Smooth muscle cell (in vitro differentiated cells): ENCODE measurements around the gene ISCA1. TPM values are rescaled to one million over a fixed set of nuclear protein-coding genes. Genes with fewer than 3 reads are reported as not detected.

Source experiments
- DNase-seq: peaks from one replicate; lab custom pipeline; 2025; ENCODE audit not compliant: unreplicated experiment; lab: John Stamatoyannopoulos, UW
- H2AFZ ChIP-seq: fragments of 200-600 bp; sonication (generic); 2 replicates; pipeline ENCODE4 v1.6.0; 2016; ENCODE audit warnings: antibody characterized with exemption, low read depth, mild to moderate bottlenecking
- H3F3A ChIP-seq: fragments of 200-600 bp; sonication (generic); 2 replicates; pipeline ENCODE4 v1.6.0; 2017; ENCODE audit warnings: antibody characterized with exemption, low read depth
- H3K27ac ChIP-seq: fragments of 200-600 bp; sonication (generic); 2 replicates; pipeline ENCODE4 v1.5.1; 2016; ENCODE audit warnings: low read depth, mild to moderate bottlenecking
- H3K27me3 ChIP-seq: fragments of 200-600 bp; sonication (generic); 2 replicates; pipeline ENCODE4 v1.6.1; 2016; ENCODE audit warnings: low read depth, mild to moderate bottlenecking
- H3K36me3 ChIP-seq: fragments of 200-600 bp; sonication (generic); 2 replicates; pipeline ENCODE4 v1.5.1; 2016; ENCODE audit warnings: low read depth
- H3K4me1 ChIP-seq: fragments of 200-600 bp; sonication (generic); 2 replicates; pipeline ENCODE4 v1.5.1; 2016; ENCODE audit warnings: low read depth
- H3K4me2 ChIP-seq: fragments of 200-600 bp; sonication (generic); 2 replicates; pipeline ENCODE4 v1.6.0; 2016; ENCODE audit warnings: mild to moderate bottlenecking
- H3K4me3 ChIP-seq: fragments of 200-600 bp; sonication (generic); 2 replicates; pipeline ENCODE4 v1.5.1; 2016; ENCODE audit warnings: mild to moderate bottlenecking
- H3K79me2 ChIP-seq: fragments of 200-600 bp; sonication (generic); 2 replicates; pipeline ENCODE4 v1.6.0; 2016; ENCODE audit warnings: low read depth, mild to moderate bottlenecking
- H3K9ac ChIP-seq: fragments of 200-600 bp; sonication (generic); 2 replicates; pipeline ENCODE4 v1.6.0; 2016; ENCODE audit warnings: low read depth
- H3K9me3 ChIP-seq: fragments of 200-600 bp; sonication (generic); replicated peaks from 2 replicates; pipeline ENCODE4 v1.5.1; 2016; ENCODE audit warnings: low read depth
- H4K20me1 ChIP-seq: fragments of 200-600 bp; sonication (generic); 2 replicates; pipeline ENCODE4 v1.6.0; 2016; ENCODE audit warnings: low read depth
- WGBS: methylation state at CpG from one replicate; pipeline ENCODE4 v1.1.7; 2016; ENCODE audit warnings: low lambda C conversion rate; 5-methylcytosine and 5-hydroxymethylcytosine counted together
- polyA plus RNA-seq: library from polyadenylated mRNA; unstranded; fragments of >200 nt; fragmentation: Nextera tagmentation; extraction: Ambion mirVana; gene quantifications from 2 replicates; pipeline ENCODE4 v1.2.1, GENCODE V29; 2016
- total RNA-seq: library from RNA; depleted of rRNA; stranded (reverse); fragments of >200 nt; gene quantifications from 2 replicates; pipeline ENCODE4 v1.2.3, GENCODE V29; 2014
- TF ChIP-seq, protein P1 (sequence below): fragments of 200-600 bp; sonication (generic); IDR thresholded peaks from 2 replicates; pipeline ENCODE4 v1.5.1; 2017; ENCODE audit warnings: borderline replicate concordance, mild to moderate bottlenecking, antibody characterized with exemption; ENCODE audit not compliant: insufficient read depth, poor library complexity, severe bottlenecking

Gene ISCA1
- total and polyA plus RNA-seq, 2 experiments from 2014 or later = 19.8 to 38.9 TPM

- Histone ChIP-seq H3F3A (no peaks in the 10 kb centered on the region), H3K36me3 (no peaks in the 10 kb centered on the region), H3K9ac (no peak overlapping the region), H3K79me2 (peaks cover 6% of the 10 kb centered on the region), H3K27me3 (no peaks in the 10 kb centered on the region), H3K4me1 (no peaks in the 10 kb centered on the region), H3K27ac (no peak overlapping the region), H2AFZ (no peak overlapping the region), H3K4me3 (no peak overlapping the region), H3K9me3 (no peaks in the 10 kb centered on the region), H4K20me1 (peaks cover 6% of the 10 kb centered on the region), H3K4me2 (no peak overlapping the region)
- 98% methylated on average over 6 of the region's 6 CpGs for WGBS
- DNase-seq = no peak
- TF ChIP-seq, protein P1, sequence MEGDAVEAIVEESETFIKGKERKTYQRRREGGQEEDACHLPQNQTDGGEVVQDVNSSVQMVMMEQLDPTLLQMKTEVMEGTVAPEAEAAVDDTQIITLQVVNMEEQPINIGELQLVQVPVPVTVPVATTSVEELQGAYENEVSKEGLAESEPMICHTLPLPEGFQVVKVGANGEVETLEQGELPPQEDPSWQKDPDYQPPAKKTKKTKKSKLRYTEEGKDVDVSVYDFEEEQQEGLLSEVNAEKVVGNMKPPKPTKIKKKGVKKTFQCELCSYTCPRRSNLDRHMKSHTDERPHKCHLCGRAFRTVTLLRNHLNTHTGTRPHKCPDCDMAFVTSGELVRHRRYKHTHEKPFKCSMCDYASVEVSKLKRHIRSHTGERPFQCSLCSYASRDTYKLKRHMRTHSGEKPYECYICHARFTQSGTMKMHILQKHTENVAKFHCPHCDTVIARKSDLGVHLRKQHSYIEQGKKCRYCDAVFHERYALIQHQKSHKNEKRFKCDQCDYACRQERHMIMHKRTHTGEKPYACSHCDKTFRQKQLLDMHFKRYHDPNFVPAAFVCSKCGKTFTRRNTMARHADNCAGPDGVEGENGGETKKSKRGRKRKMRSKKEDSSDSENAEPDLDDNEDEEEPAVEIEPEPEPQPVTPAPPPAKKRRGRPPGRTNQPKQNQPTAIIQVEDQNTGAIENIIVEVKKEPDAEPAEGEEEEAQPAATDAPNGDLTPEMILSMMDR = no peak
Measured at GRCh38 chr9:86263876-86264275, 18.5 kb downstream of the ISCA1 start.

- Histone ChIP-seq H3K79me2 (no peaks in the 10 kb centered on the region), H3K36me3 (no peaks in the 10 kb centered on the region), H3K4me2 (no peak overlapping the region), H3K9me3 (no peaks in the 10 kb centered on the region), H3K4me3 (no peak overlapping the region), H2AFZ (no peak overlapping the region), H3F3A (no peaks in the 10 kb centered on the region), H4K20me1 (peaks cover 6% of the 10 kb centered on the region), H3K4me1 (no peaks in the 10 kb centered on the region), H3K27me3 (no peaks in the 10 kb centered on the region), H3K27ac (no peak overlapping the region), H3K9ac (no peak overlapping the region)
- WGBS = 88% methylated on average over 4 of the region's 4 CpGs
- TF ChIP-seq, protein P1 = no peak
- DNase-seq = no peak
Measured at GRCh38 chr9:86262492-86262891, 19.8 kb downstream of the ISCA1 start.

- Histone ChIP-seq H3F3A (no peaks in the 10 kb centered on the region), H3K4me3 (no peak within 1 kb of the TSS), H3K9ac (no peak within 1 kb of the TSS), H2AFZ (no peak within 1 kb of the TSS), H3K27ac (no peak within 1 kb of the TSS), H3K4me1 (no peaks in the 10 kb centered on the region), H3K9me3 (no peaks in the 10 kb centered on the region), H4K20me1 (no peaks in the 10 kb centered on the region), H3K36me3 (no peaks in the 10 kb centered on the region), H3K27me3 (no peaks in the 10 kb centered on the region), H3K4me2 (no peak within 1 kb of the TSS), H3K79me2 (no peaks in the 10 kb centered on the region)
- TF ChIP-seq, protein P1 = no peak
- 87% methylated on average over 8 of the region's 8 CpGs for WGBS
- no peak for DNase-seq
Measured at GRCh38 chr9:86259557-86259956, 22.8 kb downstream of the ISCA1 start, which contains the start of gene C9orf153. C9orf153 (minus strand) TSS chr9:86259657; CDS start chr9:86229603, 30,054 bp downstream.

GRCh38 chr9:86257391-86257790 lies 24.9 kb downstream of the ISCA1 start:
- WGBS = 96% methylated on average over 2 of the region's 2 CpGs
- Histone ChIP-seq H3K4me2 (no peak overlapping the region), H3K4me1 (no peaks in the 10 kb centered on the region), H3K27ac (no peak overlapping the region), H4K20me1 (no peaks in the 10 kb centered on the region), H3K9ac (no peak overlapping the region), H3K79me2 (no peaks in the 10 kb centered on the region), H2AFZ (no peak overlapping the region), H3K27me3 (no peaks in the 10 kb centered on the region), H3K36me3 (no peaks in the 10 kb centered on the region), H3F3A (no peaks in the 10 kb centered on the region), H3K4me3 (no peak overlapping the region), H3K9me3 (peaks cover 10% of the 10 kb centered on the region)
- TF ChIP-seq, protein P1 = no peak
- no peak for DNase-seq
